Measurements from ENCODE around the gene KY.

KY gene

GRCh38 chr3:134624537-134625287 is 26.1 kb downstream of the KY start:
- Mint-ChIP-seq H3K27me3 (no peaks in the 10 kb centered on the region), H3K27ac (no peak overlapping the region), H3K36me3 (ENCODE audit: low read depth) (no peaks in the 10 kb centered on the region), H3K9me3 (no peaks in the 10 kb centered on the region), H3K4me3 (no peak overlapping the region), H3K4me1 (ENCODE audit: low read depth) (peaks cover 23% of the 10 kb centered on the region)
- intact Hi-C loops (cut with micrococcal nuclease) = no loop called here

GRCh38 chr3:134623615-134624245 is 27.1 kb downstream of the KY start:
- intact Hi-C loops (cut with micrococcal nuclease) = no loop called here
- Mint-ChIP-seq H3K4me1 (ENCODE audit: low read depth) (peaks cover 23% of the 10 kb centered on the region), H3K36me3 (ENCODE audit: low read depth) (no peaks in the 10 kb centered on the region), H3K27me3 (no peaks in the 10 kb centered on the region), H3K27ac (no peak overlapping the region), H3K4me3 (no peak overlapping the region), H3K9me3 (no peaks in the 10 kb centered on the region)

- intact Hi-C loops (cut with micrococcal nuclease) = no loop called here
- Mint-ChIP-seq H3K27ac (no peak overlapping the region), H3K4me3 (no peak overlapping the region), H3K4me1 (ENCODE audit: low read depth) (peaks cover 21% of the 10 kb centered on the region), H3K9me3 (no peaks in the 10 kb centered on the region), H3K36me3 (ENCODE audit: low read depth) (no peaks in the 10 kb centered on the region), H3K27me3 (no peaks in the 10 kb centered on the region)
These were observed 27.9 kb downstream of the KY start for GRCh38 chr3:134622806-134623365.

- intact Hi-C loops (cut with micrococcal nuclease) = no loop called here
- Mint-ChIP-seq H3K27me3 (no peaks in the 10 kb centered on the region), H3K36me3 (ENCODE audit: low read depth) (no peaks in the 10 kb centered on the region), H3K4me1 (ENCODE audit: low read depth) (peaks cover 17% of the 10 kb centered on the region), H3K27ac (no peak overlapping the region), H3K4me3 (no peak overlapping the region), H3K9me3 (no peaks in the 10 kb centered on the region)
These were observed 29.0 kb downstream of the KY start for GRCh38 chr3:134621854-134622253.

GRCh38 chr3:134620476-134621115 is 30.2 kb downstream of the KY start:
- Mint-ChIP-seq H3K36me3 (ENCODE audit: low read depth) (no peaks in the 10 kb centered on the region), H3K9me3 (no peaks in the 10 kb centered on the region), H3K27me3 (no peaks in the 10 kb centered on the region), H3K27ac (no peak overlapping the region), H3K4me1 (ENCODE audit: low read depth) (peaks cover 17% of the 10 kb centered on the region), H3K4me3 (no peak overlapping the region)
- intact Hi-C loops (cut with micrococcal nuclease) = no loop called here

- no peaks in the 10 kb centered on the region for H3K27me3 Mint-ChIP-seq
- H3K4me1 Mint-ChIP-seq (ENCODE audit: low read depth) = peaks cover 17% of the 10 kb centered on the region
- no peaks in the 10 kb centered on the region for H3K36me3 Mint-ChIP-seq (ENCODE audit: low read depth)
- no peak overlapping the region for H3K4me3 Mint-ChIP-seq
- H3K9me3 Mint-ChIP-seq = no peaks in the 10 kb centered on the region
- intact Hi-C loops (cut with micrococcal nuclease) = no loop called here
- no peak overlapping the region for H3K27ac Mint-ChIP-seq
These were observed 30.9 kb downstream of the KY start for GRCh38 chr3:134619884-134620445.

- Mint-ChIP-seq H3K4me1 (ENCODE audit: low read depth) (peaks cover 17% of the 10 kb centered on the region), H3K4me3 (no peak overlapping the region), H3K9me3 (no peaks in the 10 kb centered on the region), H3K36me3 (ENCODE audit: low read depth) (no peaks in the 10 kb centered on the region), H3K27me3 (no peaks in the 10 kb centered on the region), H3K27ac (no peak overlapping the region)
- intact Hi-C loops (cut with micrococcal nuclease) = no loop called here
These were observed 31.6 kb downstream of the KY start for GRCh38 chr3:134619301-134619615.

GRCh38 chr3:134618478-134619300 is 32.1 kb downstream of the KY start:
- no peaks in the 10 kb centered on the region for H3K36me3 Mint-ChIP-seq (ENCODE audit: low read depth)
- peaks cover 17% of the 10 kb centered on the region for H3K4me1 Mint-ChIP-seq (ENCODE audit: low read depth)
- no peaks in the 10 kb centered on the region for H3K27me3 Mint-ChIP-seq
- intact Hi-C loops (cut with micrococcal nuclease) = no loop called here
- no peak overlapping the region for H3K4me3 Mint-ChIP-seq
- no peaks in the 10 kb centered on the region for H3K9me3 Mint-ChIP-seq
- H3K27ac Mint-ChIP-seq = no peak overlapping the region

GRCh38 chr3:134617608-134618477 is 33.0 kb downstream of the KY start:
- Mint-ChIP-seq H3K9me3 (no peaks in the 10 kb centered on the region), H3K4me3 (no peak overlapping the region), H3K27me3 (no peaks in the 10 kb centered on the region), H3K27ac (no peak overlapping the region), H3K4me1 (ENCODE audit: low read depth) (peaks cover 12% of the 10 kb centered on the region), H3K36me3 (ENCODE audit: low read depth) (no peaks in the 10 kb centered on the region)
- intact Hi-C loops (cut with micrococcal nuclease) = no loop called here

- Mint-ChIP-seq H3K36me3 (ENCODE audit: low read depth) (no peaks in the 10 kb centered on the region), H3K27ac (no peak overlapping the region), H3K4me1 (ENCODE audit: low read depth) (peaks cover 6% of the 10 kb centered on the region), H3K9me3 (no peaks in the 10 kb centered on the region), H3K4me3 (no peak overlapping the region), H3K27me3 (no peaks in the 10 kb centered on the region)
- intact Hi-C loops (cut with micrococcal nuclease) = no loop called here
These were observed 35.1 kb downstream of the KY start for GRCh38 chr3:134615743-134616142.

GRCh38 chr3:134614955-134615354 is 35.9 kb downstream of the KY start:
- H3K27me3 Mint-ChIP-seq = no peaks in the 10 kb centered on the region
- H3K4me1 Mint-ChIP-seq (ENCODE audit: low read depth) = peaks cover 6% of the 10 kb centered on the region
- H3K27ac Mint-ChIP-seq = no peak overlapping the region
- H3K9me3 Mint-ChIP-seq = no peaks in the 10 kb centered on the region
- intact Hi-C loops (cut with micrococcal nuclease) = no loop called here
- no peaks in the 10 kb centered on the region for H3K36me3 Mint-ChIP-seq (ENCODE audit: low read depth)
- no peak overlapping the region for H3K4me3 Mint-ChIP-seq

GRCh38 chr3:134613006-134613520 is 37.8 kb downstream of the KY start:
- Mint-ChIP-seq H3K27me3 (no peaks in the 10 kb centered on the region), H3K27ac (no peak overlapping the region), H3K4me1 (ENCODE audit: low read depth) (peaks cover 13% of the 10 kb centered on the region), H3K9me3 (no peaks in the 10 kb centered on the region), H3K4me3 (no peak overlapping the region), H3K36me3 (ENCODE audit: low read depth) (no peaks in the 10 kb centered on the region)
- intact Hi-C loops (cut with micrococcal nuclease) = no loop called here

- H3K4me1 Mint-ChIP-seq (ENCODE audit: low read depth) = peaks cover 28% of the 10 kb centered on the region
- H3K9me3 Mint-ChIP-seq = no peaks in the 10 kb centered on the region
- no peaks in the 10 kb centered on the region for H3K27me3 Mint-ChIP-seq
- H3K27ac Mint-ChIP-seq = no peak overlapping the region
- H3K4me3 Mint-ChIP-seq = no peak overlapping the region
- intact Hi-C loops (cut with micrococcal nuclease) = no loop called here
- no peaks in the 10 kb centered on the region for H3K36me3 Mint-ChIP-seq (ENCODE audit: low read depth)
These were observed 39.3 kb downstream of the KY start for GRCh38 chr3:134611516-134611915.
